CD14-positive monocyte (primary cell): ENCODE measurements around the gene OMD. TPM values are rescaled to one million over a fixed set of nuclear protein-coding genes. Genes with fewer than 3 reads are reported as not detected.

ENCODE experiments used
- DNase-seq, 3 donors: peaks; one replicate each; pipeline ENCODE4 v3.0.0-alpha.2; 2011 to 2022
- H2AFZ ChIP-seq: 2 replicates; pipeline ENCODE4 v1.6.0; 2012; ENCODE audit warnings: mild to moderate bottlenecking, low read depth, low read length, inconsistent platforms; ENCODE audit not compliant: insufficient read depth, poor library complexity, severe bottlenecking
- H3K27ac ChIP-seq, 2 donors: 1 replicate in 1 of 2; 2 replicates in 1 of 2; pipeline ENCODE4 v1.5.1; 2012 to 2013; ENCODE audit warnings: low read length in 2 of 2, control low read depth in 1 of 2, inconsistent platforms in 1 of 2, low read depth in 1 of 2, mild to moderate bottlenecking in 1 of 2
- H3K27me3 ChIP-seq, 2 donors: one replicate each; pipeline versions ENCODE4 v1.6.0 to v1.6.1; 2011 to 2013; ENCODE audit warnings: low read length in 2 of 2; ENCODE audit not compliant: control insufficient read depth in 2 of 2, insufficient read depth in 2 of 2
- H3K36me3 ChIP-seq, 2 donors: replicated peaks in 1 of 2; 1 replicate in 1 of 2; 2 replicates in 1 of 2; pipeline versions ENCODE4 v1.5.1 to v1.6.1; 2012 to 2013; ENCODE audit warnings: low read length in 2 of 2, control low read depth in 1 of 2, inconsistent platforms in 1 of 2, mild to moderate bottlenecking in 1 of 2; ENCODE audit not compliant: insufficient read depth in 2 of 2, control insufficient read depth in 1 of 2
- H3K4me1 ChIP-seq, 2 donors: 1 replicate in 1 of 2; 2 replicates in 1 of 2; pipeline versions ENCODE4 v1.5.1 to v1.6.1; 2012 to 2013; ENCODE audit warnings: low read length in 2 of 2, control low read depth in 1 of 2, inconsistent platforms in 1 of 2, mild to moderate bottlenecking in 1 of 2, moderate library complexity in 1 of 2; ENCODE audit not compliant: insufficient read depth in 2 of 2, control insufficient read depth in 1 of 2
- H3K4me2 ChIP-seq: replicated peaks from 2 replicates; pipeline ENCODE3; 2012; ENCODE audit warnings: low read length, moderate library complexity, mild to moderate bottlenecking; ENCODE audit not compliant: poor library complexity, severe bottlenecking; ENCODE audit errors: extremely low read depth
- H3K4me3 ChIP-seq, 3 experiments: fragments of 200-600 bp in 1 of 3; sonication (generic) in 1 of 3; replicated peaks in 1 of 3; 1 replicate in 2 of 3; 2 replicates in 1 of 3; pipeline ENCODE4 v1.5.1; 2011 to 2013; ENCODE audit warnings: low read length in 3 of 3, mild to moderate bottlenecking in 3 of 3, control low read depth in 2 of 3, low read depth in 2 of 3, inconsistent platforms in 1 of 3, moderate library complexity in 1 of 3
- H3K79me2 ChIP-seq: 2 replicates; pipeline ENCODE4 v1.6.0; 2012; ENCODE audit warnings: mild to moderate bottlenecking, control low read depth, inconsistent platforms, low read length, moderate library complexity; ENCODE audit not compliant: insufficient read depth
- H3K9ac ChIP-seq: 2 replicates; pipeline ENCODE4 v1.6.0; 2017; ENCODE audit warnings: low read length, mild to moderate bottlenecking; ENCODE audit not compliant: insufficient read depth, poor library complexity, severe bottlenecking
- H3K9me3 ChIP-seq, 2 donors: replicated peaks in 1 of 2; 1 replicate in 1 of 2; 2 replicates in 1 of 2; pipeline versions ENCODE4 v1.5.1 to v1.6.1; 2012 to 2013; ENCODE audit warnings: low read length in 2 of 2, control low read depth in 1 of 2; ENCODE audit not compliant: control insufficient read depth in 1 of 2, insufficient read depth in 1 of 2
- H4K20me1 ChIP-seq: 2 replicates; pipeline ENCODE4 v1.6.0; 2012; ENCODE audit warnings: mild to moderate bottlenecking, low read length, control low read depth, moderate library complexity; ENCODE audit not compliant: insufficient read depth
- H3K27ac Mint-ChIP-seq, 7 donors: one replicate each; pipeline ENCODE4 v1.8.0; 2020; ENCODE audit warnings: mild to moderate bottlenecking in 7 of 7, mixed read lengths in 7 of 7, moderate library complexity in 6 of 7, inconsistent platforms in 2 of 7
- H3K27me3 Mint-ChIP-seq, 3 donors: one replicate each; pipeline ENCODE4 v1.8.0; 2021 to 2022; ENCODE audit warnings: low read depth in 3 of 3, mild to moderate bottlenecking in 3 of 3, mixed read lengths in 3 of 3, moderate library complexity in 3 of 3, inconsistent platforms in 1 of 3
- H3K36me3 Mint-ChIP-seq, 2 donors: one replicate each; pipeline ENCODE4 v1.8.0; 2020; ENCODE audit warnings: mixed read lengths in 2 of 2, inconsistent platforms in 1 of 2, mild to moderate bottlenecking in 1 of 2
- H3K4me1 Mint-ChIP-seq: one replicate; pipeline ENCODE4 v1.8.0; 2020; ENCODE audit warnings: mild to moderate bottlenecking, mixed read lengths
- H3K4me3 Mint-ChIP-seq, 2 donors: one replicate each; pipeline ENCODE4 v1.8.0; 2020; ENCODE audit warnings: mild to moderate bottlenecking in 2 of 2, mixed read lengths in 2 of 2, moderate library complexity in 1 of 2
- H3K9me3 Mint-ChIP-seq, 7 donors: one replicate each; pipeline ENCODE4 v1.8.0; 2020 to 2022; ENCODE audit warnings: mixed read lengths in 7 of 7, mild to moderate bottlenecking in 6 of 7, moderate library complexity in 6 of 7, inconsistent platforms in 2 of 7
- WGBS: methylation state at CpG from one replicate; pipeline ENCODE4 v1.1.5; 2013; ENCODE audit warnings: missing lambda C conversion rate; ENCODE audit not compliant: insufficient coverage; 5-methylcytosine and 5-hydroxymethylcytosine counted together
- intact Hi-C, 2 donors: fragments of 100-400 bp; cut with micrococcal nuclease; formaldehyde crosslinking; loops; one replicate each; pipeline versions ENCODE4 v1.15.0 to v1.15.1; 2023
- polyA plus RNA-seq, 3 donors: library from polyadenylated mRNA; depleted of rRNA in 1 of 3; unstranded in 2 of 3; stranded (reverse) in 1 of 3; fragments of 300-500 nt in 2 of 3; fragments of >200 nt in 1 of 3; fragmentation: Illumina TruSeq in 2 of 3; gene quantifications; 1 replicate in 2 of 3; 2 replicates in 1 of 3; pipeline ENCODE4 v1.2.3, GENCODE V29; 2012 to 2021
- TF ChIP-seq, protein P1 (sequence below): fragments of 200-600 bp; IDR thresholded peaks from one replicate; pipeline ENCODE4 v1.8.0; 2022; ENCODE audit warnings: antibody characterized with exemption, mild to moderate bottlenecking

The OMD gene
- polyA plus RNA-seq, 3 donors: not detected

DNA sequence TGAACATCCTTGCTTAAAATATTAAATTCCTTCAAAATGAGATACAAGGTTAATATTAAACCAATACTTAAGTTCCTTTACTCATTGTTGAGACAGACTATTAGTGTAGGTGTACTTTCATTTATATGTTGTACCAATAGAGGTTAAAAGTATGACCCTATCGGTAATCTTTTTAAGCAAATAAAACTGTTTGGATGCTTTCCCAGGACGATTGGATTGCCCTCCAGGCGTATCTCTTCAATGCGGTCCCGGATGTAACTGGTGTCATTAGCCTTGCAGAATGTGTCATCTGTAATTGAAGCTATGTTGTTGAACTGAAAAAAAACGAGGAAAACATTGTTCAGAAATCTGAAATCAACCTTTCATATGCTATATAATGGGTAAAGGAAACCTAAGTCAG, 38.8 kb downstream of the OMD start:
- H3K27me3 Mint-ChIP-seq: no peaks in the 10 kb centered on the region
- TF ChIP-seq, protein P1, sequence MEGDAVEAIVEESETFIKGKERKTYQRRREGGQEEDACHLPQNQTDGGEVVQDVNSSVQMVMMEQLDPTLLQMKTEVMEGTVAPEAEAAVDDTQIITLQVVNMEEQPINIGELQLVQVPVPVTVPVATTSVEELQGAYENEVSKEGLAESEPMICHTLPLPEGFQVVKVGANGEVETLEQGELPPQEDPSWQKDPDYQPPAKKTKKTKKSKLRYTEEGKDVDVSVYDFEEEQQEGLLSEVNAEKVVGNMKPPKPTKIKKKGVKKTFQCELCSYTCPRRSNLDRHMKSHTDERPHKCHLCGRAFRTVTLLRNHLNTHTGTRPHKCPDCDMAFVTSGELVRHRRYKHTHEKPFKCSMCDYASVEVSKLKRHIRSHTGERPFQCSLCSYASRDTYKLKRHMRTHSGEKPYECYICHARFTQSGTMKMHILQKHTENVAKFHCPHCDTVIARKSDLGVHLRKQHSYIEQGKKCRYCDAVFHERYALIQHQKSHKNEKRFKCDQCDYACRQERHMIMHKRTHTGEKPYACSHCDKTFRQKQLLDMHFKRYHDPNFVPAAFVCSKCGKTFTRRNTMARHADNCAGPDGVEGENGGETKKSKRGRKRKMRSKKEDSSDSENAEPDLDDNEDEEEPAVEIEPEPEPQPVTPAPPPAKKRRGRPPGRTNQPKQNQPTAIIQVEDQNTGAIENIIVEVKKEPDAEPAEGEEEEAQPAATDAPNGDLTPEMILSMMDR: no peak
- H3K4me3 Mint-ChIP-seq: no peak overlapping the region
- no peak for DNase-seq
- no peak overlapping the region for H2AFZ ChIP-seq
- H3K27ac ChIP-seq: no peak overlapping the region
- no peak overlapping the region for H3K27ac Mint-ChIP-seq
- 100% methylated on average over 1 of the region's 6 CpGs for WGBS
- H3K4me3 ChIP-seq: no peak overlapping the region
- no peaks in the 10 kb centered on the region for H3K27me3 ChIP-seq
- H3K9me3 Mint-ChIP-seq: peaks cover 0 to 4% (median 0%) of the 10 kb centered on the region in 7 donors
- no peaks in the 10 kb centered on the region for H4K20me1 ChIP-seq
- H3K9me3 ChIP-seq: no peaks in the 10 kb centered on the region
- no peaks in the 10 kb centered on the region for H3K4me1 Mint-ChIP-seq
- no peak overlapping the region for H3K9ac ChIP-seq
- H3K36me3 Mint-ChIP-seq: peaks cover 7 to 9% of the 10 kb centered on the region in 2 donors
- H3K4me1 ChIP-seq: no peaks in the 10 kb centered on the region
- no peak overlapping the region for H3K4me2 ChIP-seq
- no peaks in the 10 kb centered on the region for H3K79me2 ChIP-seq
- intact Hi-C loops: no loop called here
- no peaks in the 10 kb centered on the region for H3K36me3 ChIP-seq

DNA sequence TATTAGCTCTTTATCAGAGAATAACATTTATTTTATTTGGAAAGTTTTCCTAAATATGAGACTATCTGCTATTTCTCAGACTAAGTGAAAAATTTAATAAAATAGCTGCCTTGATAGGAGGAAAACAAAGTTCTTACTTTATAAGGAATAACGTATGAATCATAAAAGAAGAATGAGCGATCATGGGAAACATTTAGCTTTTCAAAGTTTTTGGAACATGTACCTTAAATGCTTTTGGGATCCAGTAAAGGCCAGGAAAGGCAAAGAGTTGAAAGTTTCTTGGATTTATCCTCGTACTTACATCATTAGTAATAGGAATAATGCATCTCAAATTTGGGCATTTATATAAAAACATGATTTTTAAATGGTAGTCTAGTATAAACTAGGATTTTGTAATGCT, 39.3 kb downstream of the OMD start:
- H3K36me3 Mint-ChIP-seq: peaks cover 7 to 9% of the 10 kb centered on the region in 2 donors
- intact Hi-C loops: no loop called here
- 100% methylated on average over 2 of the region's 3 CpGs for WGBS
- no peak overlapping the region for H3K27ac Mint-ChIP-seq
- H3K27me3 Mint-ChIP-seq: no peaks in the 10 kb centered on the region
- H3K9me3 Mint-ChIP-seq: peaks cover 0 to 4% (median 0%) of the 10 kb centered on the region in 7 donors
- Histone ChIP-seq H3K4me2 (no peak overlapping the region), H2AFZ (no peak overlapping the region), H3K4me1 (no peaks in the 10 kb centered on the region), H3K4me3 (no peak overlapping the region), H3K27ac (no peak overlapping the region), H3K9ac (no peak overlapping the region), H3K9me3 (no peaks in the 10 kb centered on the region), H3K36me3 (no peaks in the 10 kb centered on the region), H4K20me1 (no peaks in the 10 kb centered on the region), H3K27me3 (no peaks in the 10 kb centered on the region), H3K79me2 (no peaks in the 10 kb centered on the region)
- no peak for DNase-seq
- no peak overlapping the region for H3K4me3 Mint-ChIP-seq
- H3K4me1 Mint-ChIP-seq: no peaks in the 10 kb centered on the region
- TF ChIP-seq, protein P1: no peak
